GM23338 (cell line): ENCODE measurements around the gene ARL15. TPM values are rescaled to one million over a fixed set of nuclear protein-coding genes. Genes with fewer than 3 reads are reported as not detected.

ENCODE experiments used
- ATAC-seq: fragments of 200-7000 bp; cut with Tn5 transposase; 3 replicates; pipeline ENCODE4 v1.9.1; 2020
- DNase-seq: peaks from one replicate; pipeline ENCODE4 v3.0.0-alpha.2; 2015; ENCODE audit warnings: low spot score
- H2AFZ ChIP-seq: fragments of 200-600 bp; sonication (generic); 2 replicates; pipeline ENCODE4 v1.8.0; 2016; ENCODE audit warnings: antibody characterized with exemption, mild to moderate bottlenecking, moderate library complexity
- H3F3A ChIP-seq: fragments of 200-600 bp; sonication (generic); replicated peaks from 2 replicates; pipeline ENCODE4 v1.8.0; 2017; ENCODE audit warnings: antibody characterized with exemption, mixed run types, low read depth
- H3K27ac ChIP-seq: fragments of 200-600 bp; sonication (generic); 2 replicates; pipeline ENCODE4 v1.6.1; 2016; ENCODE audit warnings: low read depth
- H3K27me3 ChIP-seq: fragments of 200-600 bp; sonication (generic); 2 replicates; pipeline ENCODE4 v1.8.0; 2016; ENCODE audit warnings: mild to moderate bottlenecking, mixed run types, moderate library complexity; ENCODE audit not compliant: insufficient read depth
- H3K36me3 ChIP-seq: fragments of 200-600 bp; sonication (generic); 2 replicates; pipeline ENCODE4 v1.8.0; 2016; ENCODE audit warnings: mild to moderate bottlenecking; ENCODE audit not compliant: insufficient read depth
- H3K4me1 ChIP-seq: fragments of 200-600 bp; sonication (generic); 2 replicates; pipeline ENCODE4 v1.8.0; 2016; ENCODE audit warnings: mild to moderate bottlenecking, moderate library complexity; ENCODE audit not compliant: insufficient read depth
- H3K4me2 ChIP-seq: fragments of 200-600 bp; sonication (generic); 2 replicates; pipeline ENCODE4 v1.7.1; 2017; ENCODE audit warnings: mixed run types
- H3K4me3 ChIP-seq: fragments of 200-600 bp; sonication (generic); 2 replicates; pipeline ENCODE4 v1.6.1; 2016; ENCODE audit warnings: mixed run types
- H3K79me2 ChIP-seq: fragments of 200-600 bp; sonication (generic); replicated peaks from 2 replicates; pipeline ENCODE4 v1.8.0; 2017; ENCODE audit warnings: mild to moderate bottlenecking; ENCODE audit not compliant: insufficient read depth
- H3K9me2 ChIP-seq: fragments of 200-600 bp; sonication (generic); 2 replicates; pipeline ENCODE4 v1.8.0; 2017; ENCODE audit not compliant: insufficient read depth
- H4K20me1 ChIP-seq: fragments of 200-600 bp; sonication (generic); replicated peaks from 2 replicates; pipeline ENCODE4 v1.8.0; 2017; ENCODE audit warnings: mild to moderate bottlenecking; ENCODE audit not compliant: insufficient read depth
- H3K27ac Mint-ChIP-seq: 2 replicates; pipeline ENCODE4 v1.8.0; 2020; ENCODE audit warnings: inconsistent platforms, mild to moderate bottlenecking, moderate library complexity, mixed read lengths
- H3K27me3 Mint-ChIP-seq: 3 replicates; pipeline ENCODE4 v1.8.0; 2022; ENCODE audit warnings: low read depth, mild to moderate bottlenecking, moderate library complexity, mixed read lengths, inconsistent platforms; ENCODE audit not compliant: insufficient read depth, poor library complexity
- H3K36me3 Mint-ChIP-seq: 3 replicates; pipeline ENCODE4 v1.8.0; 2021; ENCODE audit warnings: low read depth, mild to moderate bottlenecking, inconsistent platforms, moderate library complexity, mixed read lengths
- H3K4me1 Mint-ChIP-seq: 3 replicates; pipeline ENCODE4 v1.8.0; 2020; ENCODE audit warnings: mild to moderate bottlenecking, inconsistent platforms, mixed read lengths
- H3K4me3 Mint-ChIP-seq: 3 replicates; pipeline ENCODE4 v1.8.0; 2021; ENCODE audit warnings: moderate library complexity, mild to moderate bottlenecking, inconsistent platforms, mixed read lengths
- H3K9me3 Mint-ChIP-seq: 3 replicates; pipeline ENCODE4 v1.8.0; 2020; ENCODE audit warnings: moderate library complexity, mild to moderate bottlenecking, inconsistent platforms, mixed read lengths
- CREB1 ChIP-seq: fragments of 250-450 bp; sonication (Bioruptor Pico); IDR thresholded peaks from 2 replicates; pipeline ENCODE4 v1.5.0; 2020; ENCODE audit warnings: low read depth, mild to moderate bottlenecking, moderate library complexity
- CTCF ChIP-seq, 2 experiments: fragments of 200-600 bp in 1 of 2; sonication (generic) in 1 of 2; conservative IDR thresholded peaks; 2 replicates each; pipeline versions ENCODE4 v1.5.1 to v1.6.1; 2016 to 2017; ENCODE audit warnings: antibody characterized with exemption in 2 of 2, low read depth in 2 of 2, mild to moderate bottlenecking in 2 of 2, moderate library complexity in 1 of 2
- EZH2 ChIP-seq: fragments of 200-600 bp; sonication (generic); IDR thresholded peaks from one replicate; pipeline ENCODE4 v1.8.0; 2017; ENCODE audit warnings: antibody characterized with exemption, mild to moderate bottlenecking, low read depth; ENCODE audit not compliant: unreplicated experiment
- EZH2phosphoT487 ChIP-seq: fragments of 200-600 bp; sonication (generic); IDR thresholded peaks from one replicate; pipeline ENCODE4 v1.8.1; 2018; ENCODE audit warnings: antibody characterized with exemption; ENCODE audit not compliant: unreplicated experiment
- JUNB ChIP-seq: IDR thresholded peaks from one replicate; pipeline ENCODE4 v1.6.1; 2016; ENCODE audit warnings: antibody characterized with exemption; ENCODE audit not compliant: unreplicated experiment
- NANOG ChIP-seq: IDR thresholded peaks from 2 replicates; pipeline ENCODE4 v1.6.1; 2016; ENCODE audit warnings: antibody characterized with exemption, borderline replicate concordance
- POLR2AphosphoS5 ChIP-seq: IDR thresholded peaks from 2 replicates; pipeline ENCODE4 v1.6.1; 2016; ENCODE audit warnings: antibody characterized with exemption, low read depth
- STAT1 ChIP-seq: IDR thresholded peaks from one replicate; pipeline ENCODE4 v1.6.1; 2016; ENCODE audit warnings: antibody characterized with exemption; ENCODE audit not compliant: unreplicated experiment
- ZNF114 ChIP-seq: fragments of 250-450 bp; sonication (Bioruptor Pico); IDR thresholded peaks from 2 replicates; pipeline ENCODE4 v1.5.0; 2020; ENCODE audit warnings: mild to moderate bottlenecking, moderate library complexity
- ZNF331 ChIP-seq: fragments of 250-450 bp; sonication (Bioruptor Pico); IDR thresholded peaks from 2 replicates; pipeline ENCODE4 v1.5.0; 2020; ENCODE audit warnings: low read depth, mild to moderate bottlenecking, moderate library complexity
- ZNF462 ChIP-seq: fragments of 250-450 bp; sonication (Bioruptor Pico); IDR thresholded peaks from 2 replicates; pipeline ENCODE4 v1.5.0; 2020; ENCODE audit warnings: mild to moderate bottlenecking, moderate library complexity
- polyA plus RNA-seq: library from polyadenylated mRNA; unstranded; fragments of >200 nt; fragmentation: Nextera tagmentation; extraction: Ambion mirVana; gene quantifications from 2 replicates; pipeline ENCODE4 v1.2.1, GENCODE V29; 2016
- total RNA-seq: library from RNA; depleted of rRNA; stranded (reverse); fragments of >200 nt; shearing (Covaris generic); gene quantifications from 2 replicates; pipeline ENCODE4 v1.2.3, GENCODE V29; 2014
- TF ChIP-seq, protein P1 (sequence below): IDR thresholded peaks from 2 replicates; pipeline ENCODE4 v1.6.1; 2016; ENCODE audit warnings: antibody characterized with exemption
- TF ChIP-seq, protein P2 (sequence below): IDR thresholded peaks from one replicate; pipeline ENCODE4 v1.6.1; 2018; ENCODE audit warnings: antibody characterized with exemption; ENCODE audit not compliant: unreplicated experiment

The ARL15 gene
- total and polyA plus RNA-seq, 2 experiments from 2014 or later: 13.0 to 54.0 TPM

- Histone ChIP-seq H3K36me3 (no peaks in the 10 kb centered on the region), H3K4me1 (no peaks in the 10 kb centered on the region), H4K20me1 (no peaks in the 10 kb centered on the region), H3F3A (no peaks in the 10 kb centered on the region), H2AFZ (no peak overlapping the region), H3K27ac (no peak overlapping the region), H3K4me3 (no peak overlapping the region), H3K9me2 (no peaks in the 10 kb centered on the region; the same call in 1 of the 2 replicates), H3K4me2 (no peak overlapping the region), H3K27me3 (no peaks in the 10 kb centered on the region), H3K79me2 (no peaks in the 10 kb centered on the region)
- no peak overlapping the region for H3K4me3 Mint-ChIP-seq
- H3K9me3 Mint-ChIP-seq: no peaks in the 10 kb centered on the region
- H3K4me1 Mint-ChIP-seq: peaks cover 10% of the 10 kb centered on the region; the same call in 2 of the 3 replicates
- no peaks in the 10 kb centered on the region for H3K36me3 Mint-ChIP-seq
- ATAC-seq: no peak
- no peaks in the 10 kb centered on the region for H3K27me3 Mint-ChIP-seq
- DNase-seq: no peak
- H3K27ac Mint-ChIP-seq: no peak overlapping the region
- no peak for TF ChIP-seq ZNF331 (CRISPR knock-in tag)
- TF ChIP-seq, protein P1, sequence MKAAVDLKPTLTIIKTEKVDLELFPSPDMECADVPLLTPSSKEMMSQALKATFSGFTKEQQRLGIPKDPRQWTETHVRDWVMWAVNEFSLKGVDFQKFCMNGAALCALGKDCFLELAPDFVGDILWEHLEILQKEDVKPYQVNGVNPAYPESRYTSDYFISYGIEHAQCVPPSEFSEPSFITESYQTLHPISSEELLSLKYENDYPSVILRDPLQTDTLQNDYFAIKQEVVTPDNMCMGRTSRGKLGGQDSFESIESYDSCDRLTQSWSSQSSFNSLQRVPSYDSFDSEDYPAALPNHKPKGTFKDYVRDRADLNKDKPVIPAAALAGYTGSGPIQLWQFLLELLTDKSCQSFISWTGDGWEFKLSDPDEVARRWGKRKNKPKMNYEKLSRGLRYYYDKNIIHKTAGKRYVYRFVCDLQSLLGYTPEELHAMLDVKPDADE: no peak
- TF ChIP-seq CTCF (conservative IDR thresholded peaks at IDR 0.05; ENCODE audit: low read depth in 2 of 2): no peak
- no peak for TF ChIP-seq POLR2AphosphoS5
- TF ChIP-seq CREB1 (CRISPR knock-in tag): no peak
- TF ChIP-seq JUNB: no peak
- TF ChIP-seq EZH2: no peak
- no peak for TF ChIP-seq ZNF114
- no peak for TF ChIP-seq NANOG
- TF ChIP-seq STAT1: no peak
- TF ChIP-seq, protein P2, sequence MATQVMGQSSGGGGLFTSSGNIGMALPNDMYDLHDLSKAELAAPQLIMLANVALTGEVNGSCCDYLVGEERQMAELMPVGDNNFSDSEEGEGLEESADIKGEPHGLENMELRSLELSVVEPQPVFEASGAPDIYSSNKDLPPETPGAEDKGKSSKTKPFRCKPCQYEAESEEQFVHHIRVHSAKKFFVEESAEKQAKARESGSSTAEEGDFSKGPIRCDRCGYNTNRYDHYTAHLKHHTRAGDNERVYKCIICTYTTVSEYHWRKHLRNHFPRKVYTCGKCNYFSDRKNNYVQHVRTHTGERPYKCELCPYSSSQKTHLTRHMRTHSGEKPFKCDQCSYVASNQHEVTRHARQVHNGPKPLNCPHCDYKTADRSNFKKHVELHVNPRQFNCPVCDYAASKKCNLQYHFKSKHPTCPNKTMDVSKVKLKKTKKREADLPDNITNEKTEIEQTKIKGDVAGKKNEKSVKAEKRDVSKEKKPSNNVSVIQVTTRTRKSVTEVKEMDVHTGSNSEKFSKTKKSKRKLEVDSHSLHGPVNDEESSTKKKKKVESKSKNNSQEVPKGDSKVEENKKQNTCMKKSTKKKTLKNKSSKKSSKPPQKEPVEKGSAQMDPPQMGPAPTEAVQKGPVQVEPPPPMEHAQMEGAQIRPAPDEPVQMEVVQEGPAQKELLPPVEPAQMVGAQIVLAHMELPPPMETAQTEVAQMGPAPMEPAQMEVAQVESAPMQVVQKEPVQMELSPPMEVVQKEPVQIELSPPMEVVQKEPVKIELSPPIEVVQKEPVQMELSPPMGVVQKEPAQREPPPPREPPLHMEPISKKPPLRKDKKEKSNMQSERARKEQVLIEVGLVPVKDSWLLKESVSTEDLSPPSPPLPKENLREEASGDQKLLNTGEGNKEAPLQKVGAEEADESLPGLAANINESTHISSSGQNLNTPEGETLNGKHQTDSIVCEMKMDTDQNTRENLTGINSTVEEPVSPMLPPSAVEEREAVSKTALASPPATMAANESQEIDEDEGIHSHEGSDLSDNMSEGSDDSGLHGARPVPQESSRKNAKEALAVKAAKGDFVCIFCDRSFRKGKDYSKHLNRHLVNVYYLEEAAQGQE: no peak
- no peak for TF ChIP-seq EZH2phosphoT487
- no peak for TF ChIP-seq ZNF462 (CRISPR knock-in tag)
Observed at GRCh38 chr5:54115735-54116403, 194.5 kb downstream of the ARL15 start.
